EH (cell line): ENCODE data around the gene TBC1D9.

Experiments
- DNase-seq: peaks from one replicate; pipeline ENCODE4 v3.0.0-alpha.2; 2015; ENCODE audit warnings: low read depth

Gene TBC1D9

GRCh38 chr4:140720387-140721304, 35.5 kb downstream of the TBC1D9 start:
- no peak for DNase-seq

GRCh38 chr4:140719686-140720085, 36.5 kb downstream of the TBC1D9 start:
- no peak for DNase-seq

- peak; percentile 68 for DNase-seq
These were observed 37.2 kb downstream of the TBC1D9 start for GRCh38 chr4:140719022-140719421.

GRCh38 chr4:140718241-140718952, 37.8 kb downstream of the TBC1D9 start:
- DNase-seq = peak; percentile 49

- DNase-seq = no peak
These were observed 38.9 kb downstream of the TBC1D9 start for GRCh38 chr4:140717313-140717712.

GRCh38 chr4:140715119-140715518, 41.1 kb downstream of the TBC1D9 start:
- DNase-seq = no peak

GRCh38 chr4:140711910-140712309, 44.3 kb downstream of the TBC1D9 start:
- DNase-seq = no peak

- no peak for DNase-seq
These were observed 45.1 kb downstream of the TBC1D9 start for GRCh38 chr4:140710908-140711622.

- no peak for DNase-seq
These were observed 48.9 kb downstream of the TBC1D9 start for GRCh38 chr4:140707325-140707724.

- no peak for DNase-seq
These were observed 49.5 kb downstream of the TBC1D9 start for GRCh38 chr4:140706665-140707064.

- no peak for DNase-seq
These were observed 49.9 kb downstream of the TBC1D9 start for GRCh38 chr4:140706276-140706625.

- no peak for DNase-seq
These were observed 50.4 kb downstream of the TBC1D9 start for GRCh38 chr4:140705625-140706275.

- no peak for DNase-seq
These were observed 51.2 kb downstream of the TBC1D9 start for GRCh38 chr4:140704964-140705363.

- no peak for DNase-seq
These were observed 51.7 kb downstream of the TBC1D9 start for GRCh38 chr4:140704392-140704960.

GRCh38 chr4:140703463-140703862, 52.7 kb downstream of the TBC1D9 start:
- peak; percentile 49 for DNase-seq

- no peak for DNase-seq
These were observed 54.0 kb downstream of the TBC1D9 start for GRCh38 chr4:140702096-140702757.

GRCh38 chr4:140701071-140701470, 55.1 kb downstream of the TBC1D9 start:
- DNase-seq = no peak

- DNase-seq = no peak
These were observed 58.2 kb downstream of the TBC1D9 start for GRCh38 chr4:140697709-140698560.

- no peak for DNase-seq
These were observed 60.7 kb downstream of the TBC1D9 start for GRCh38 chr4:140695483-140695882.

GRCh38 chr4:140693562-140693961, 62.6 kb downstream of the TBC1D9 start:
- DNase-seq = no peak
